GM19455 (cell line): ENCODE results near the gene GPR18.

Source experiments
- ATAC-seq: cut with Tn5 transposase; IDR thresholded peaks from one replicate; pipeline ENCODE4 v1.9.1; 2021; ENCODE audit not compliant: unreplicated experiment

The GPR18 gene, protein sequence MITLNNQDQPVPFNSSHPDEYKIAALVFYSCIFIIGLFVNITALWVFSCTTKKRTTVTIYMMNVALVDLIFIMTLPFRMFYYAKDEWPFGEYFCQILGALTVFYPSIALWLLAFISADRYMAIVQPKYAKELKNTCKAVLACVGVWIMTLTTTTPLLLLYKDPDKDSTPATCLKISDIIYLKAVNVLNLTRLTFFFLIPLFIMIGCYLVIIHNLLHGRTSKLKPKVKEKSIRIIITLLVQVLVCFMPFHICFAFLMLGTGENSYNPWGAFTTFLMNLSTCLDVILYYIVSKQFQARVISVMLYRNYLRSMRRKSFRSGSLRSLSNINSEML

DNA sequence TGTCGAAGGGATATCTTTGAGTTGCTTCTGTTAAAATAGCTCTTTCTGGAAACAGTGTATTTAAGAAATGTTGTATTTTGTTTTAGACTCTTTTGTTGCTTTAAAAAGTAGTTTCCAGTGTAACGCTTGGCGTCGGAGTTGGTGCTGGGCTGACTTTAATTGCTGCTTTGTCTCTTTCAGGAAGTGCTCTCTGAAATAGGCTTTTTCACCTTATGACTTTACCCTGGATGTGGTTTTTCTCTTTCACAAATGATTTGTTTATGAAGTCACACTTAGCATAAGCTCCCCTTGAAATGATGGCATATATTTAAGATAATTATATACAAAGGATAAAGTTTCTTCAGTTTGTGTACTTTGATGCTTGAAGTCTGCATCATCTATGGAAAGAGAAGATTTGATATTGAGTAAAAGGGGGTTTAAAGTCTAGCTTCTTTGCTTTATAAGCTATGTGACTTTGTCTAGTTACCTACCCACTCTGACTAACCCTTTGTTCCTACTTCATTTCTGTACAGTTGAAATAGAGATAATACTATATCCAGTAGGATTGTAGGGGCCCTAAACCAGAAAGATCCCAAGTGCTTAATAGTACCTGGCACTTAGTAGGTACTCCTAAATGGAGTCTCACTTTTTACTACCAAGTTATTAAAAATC, at the start of gene GPR18:
Gene GPR18 (minus strand): TSS at position 170 of the 651 bp plus-strand sequence. CDS start 2,507 bp downstream, outside the sequence.
- ATAC-seq = peak; percentile 78

DNA sequence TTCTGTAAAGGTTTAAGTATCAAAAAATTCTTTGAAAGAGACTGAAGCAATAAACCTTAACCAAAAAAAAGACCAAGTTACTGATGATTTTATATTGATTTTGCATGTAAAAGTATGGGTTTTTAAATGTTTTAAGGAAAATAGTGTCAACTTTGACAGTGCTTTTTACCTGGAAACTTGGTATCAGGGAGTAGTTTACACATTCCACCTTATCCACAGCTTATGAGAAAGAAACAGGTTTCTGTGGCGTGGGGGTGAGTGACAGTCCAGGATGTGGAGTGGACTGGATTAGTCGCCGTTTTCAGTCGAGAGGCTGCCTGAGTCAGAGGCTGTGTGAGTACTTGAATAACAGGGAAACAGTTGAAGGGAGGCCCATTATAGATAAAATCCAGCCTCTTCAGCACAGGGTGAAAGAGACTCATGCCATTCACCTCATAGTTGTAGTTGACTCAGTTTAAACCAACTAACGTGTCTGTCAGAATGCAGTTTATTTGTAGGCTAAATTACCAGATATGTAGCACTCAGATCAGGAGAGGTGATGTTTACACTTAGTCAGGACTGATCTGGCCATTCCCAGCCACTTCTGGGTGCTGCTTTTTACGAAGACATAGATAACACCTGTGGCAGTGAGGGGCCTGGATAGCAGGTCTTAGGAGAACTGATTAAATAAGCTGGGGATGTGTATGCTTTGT, 49.6 kb upstream of the GPR18 start:
- peak; percentile 37 for ATAC-seq

DNA sequence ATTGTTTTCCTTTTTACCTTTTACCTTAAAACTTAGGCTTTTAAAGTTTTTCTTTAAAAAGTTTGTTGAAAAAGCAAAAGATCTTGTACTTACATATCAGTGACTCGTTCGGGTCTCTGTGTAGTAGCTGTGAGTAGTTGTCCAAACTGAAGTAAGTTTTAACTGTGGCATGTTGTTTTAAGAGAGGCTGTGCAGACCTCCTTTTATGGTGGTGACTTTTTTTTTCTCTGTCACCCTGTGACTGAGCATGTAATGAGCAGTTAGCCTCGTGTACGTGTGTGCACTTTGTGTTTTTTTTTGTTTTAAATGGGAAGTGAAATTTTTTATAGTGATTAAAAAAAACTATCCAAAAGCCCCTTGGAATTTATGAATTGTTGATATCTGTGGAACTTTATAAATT, 49.1 kb upstream of the GPR18 start, which contains the start of gene GPR183:
Gene GPR183 (minus strand): TSS at position 153 of the 400 bp plus-strand sequence. CDS start 11,254 bp downstream, outside the sequence.
- peak; percentile 52 for ATAC-seq

DNA sequence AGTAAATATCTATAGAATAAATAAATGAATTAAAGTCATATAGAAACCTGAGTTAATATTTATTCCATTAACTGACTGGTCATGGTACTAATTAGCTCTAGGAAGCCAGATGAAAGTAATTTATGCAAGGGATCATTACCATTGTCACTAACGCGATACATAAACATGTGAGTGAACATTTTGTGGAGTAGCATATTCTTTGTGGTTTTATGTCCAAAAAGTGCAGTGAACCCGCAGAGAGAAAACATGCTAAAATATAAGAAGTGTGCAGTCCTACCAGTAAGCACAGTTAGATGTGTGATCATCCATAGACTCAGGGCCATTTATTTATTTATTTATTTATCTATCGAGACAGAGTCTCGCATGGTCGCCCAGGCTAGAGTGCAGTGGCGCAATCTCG, 47.4 kb upstream of the GPR18 start:
- ATAC-seq = no peak

DNA sequence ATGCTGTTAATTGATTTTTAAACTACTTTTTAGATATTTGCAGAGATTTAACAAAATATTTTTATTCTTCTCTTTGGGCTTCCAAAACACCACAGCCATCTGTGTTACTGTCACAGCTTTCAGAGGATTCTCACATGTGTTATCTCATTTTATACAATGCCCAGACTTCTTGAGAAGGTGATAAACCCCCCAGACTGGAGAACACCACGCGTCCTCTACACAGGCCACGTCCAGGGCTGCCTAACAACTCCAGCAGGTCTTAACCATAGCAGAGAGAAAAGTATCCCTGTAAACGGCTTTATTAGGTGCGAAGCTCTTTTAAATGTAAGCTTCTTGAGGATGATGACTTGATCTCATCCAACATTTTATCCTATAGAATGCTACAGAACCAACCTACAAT, 47.0 kb upstream of the GPR18 start:
- no peak for ATAC-seq

DNA sequence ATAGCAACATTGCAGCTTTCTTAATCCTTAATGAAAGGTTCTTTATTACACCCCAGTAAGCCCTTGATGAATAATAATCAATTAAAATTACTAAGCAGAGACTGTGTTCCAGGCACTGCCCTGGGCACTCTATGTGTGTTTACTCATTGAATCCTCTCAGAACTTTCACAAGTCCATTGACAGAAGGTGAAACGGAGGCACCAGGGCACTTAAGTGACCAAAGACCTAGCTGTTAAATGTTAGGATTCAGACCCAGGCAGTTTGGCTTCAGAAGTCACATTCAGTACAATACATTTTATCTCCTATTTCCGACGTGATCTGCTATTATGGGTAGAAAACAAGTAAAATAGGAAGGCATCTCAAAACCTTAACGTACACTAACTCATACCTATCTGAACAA, 46.4 kb upstream of the GPR18 start:
- ATAC-seq = no peak

DNA sequence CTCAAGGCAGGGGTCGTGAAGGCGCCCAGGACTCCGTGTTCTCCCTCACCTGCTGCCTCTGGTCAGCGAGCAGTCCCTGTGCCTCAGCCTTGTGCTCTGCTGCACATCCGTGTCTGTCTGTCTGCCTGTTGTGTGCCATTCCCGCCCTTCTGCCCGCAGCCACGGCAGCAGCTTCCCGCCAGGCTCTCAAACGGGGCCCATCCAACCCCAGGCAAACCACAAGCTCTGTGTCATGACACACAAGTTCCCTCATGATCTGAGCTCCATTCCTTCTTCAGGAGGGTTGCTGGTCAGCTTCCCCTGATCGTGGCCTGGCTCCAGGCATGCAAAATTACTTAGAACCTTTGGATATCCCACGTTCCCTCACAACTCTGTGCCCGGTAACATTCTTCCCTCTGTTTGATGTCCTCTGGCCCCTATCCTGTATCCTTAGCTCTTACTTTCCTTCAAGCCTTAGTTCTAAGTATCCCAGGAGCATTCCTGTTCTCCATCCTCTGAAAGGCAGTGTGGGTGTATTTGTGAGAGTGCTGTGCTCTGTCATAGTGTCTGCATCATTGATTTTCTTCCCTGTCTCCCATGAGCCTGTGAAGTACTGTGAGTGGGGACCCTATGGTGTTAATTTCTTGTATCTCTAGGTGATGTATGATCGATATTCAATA, 45.8 kb upstream of the GPR18 start:
- no peak for ATAC-seq

DNA sequence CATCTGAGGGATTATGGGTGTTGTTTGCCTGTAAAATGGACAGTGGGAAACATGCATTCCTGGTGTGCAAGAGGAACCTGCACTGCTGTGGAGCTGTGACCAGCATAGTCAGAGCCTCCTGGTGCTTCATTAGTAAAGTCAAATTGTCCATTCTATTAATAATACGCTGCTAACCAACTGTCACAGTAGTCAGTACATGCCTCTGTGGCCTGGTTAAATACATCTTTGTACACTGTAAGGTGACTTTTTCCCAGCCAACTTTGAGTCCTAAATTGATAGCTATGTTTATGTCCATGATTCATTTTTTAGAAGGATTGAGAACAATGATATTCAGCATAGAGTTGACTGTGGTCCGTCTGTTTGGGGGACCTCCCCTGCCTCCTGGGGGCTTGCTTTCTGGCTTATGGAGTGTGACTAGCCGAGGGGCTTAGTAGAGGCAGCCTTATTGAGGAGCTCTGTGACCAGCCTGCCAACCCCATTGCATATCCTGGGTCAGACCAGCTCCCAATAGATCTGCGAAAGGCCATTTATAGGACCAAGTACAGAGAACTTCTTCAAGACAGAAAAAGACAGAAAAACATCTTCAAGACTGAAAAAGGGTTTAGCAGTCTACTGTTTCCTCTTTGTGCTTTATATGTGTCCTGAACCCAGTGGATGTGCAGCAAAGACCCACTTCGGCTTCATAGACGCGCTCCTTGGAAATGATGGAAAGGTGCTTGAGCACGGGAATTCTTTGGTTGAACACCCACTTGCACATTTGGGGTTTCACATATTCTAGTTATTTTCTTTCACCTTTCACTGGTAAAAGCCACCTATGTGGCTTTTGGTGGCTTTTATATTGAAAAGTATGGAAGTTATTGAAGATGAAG, 44.7 kb upstream of the GPR18 start:
- no peak for ATAC-seq

DNA sequence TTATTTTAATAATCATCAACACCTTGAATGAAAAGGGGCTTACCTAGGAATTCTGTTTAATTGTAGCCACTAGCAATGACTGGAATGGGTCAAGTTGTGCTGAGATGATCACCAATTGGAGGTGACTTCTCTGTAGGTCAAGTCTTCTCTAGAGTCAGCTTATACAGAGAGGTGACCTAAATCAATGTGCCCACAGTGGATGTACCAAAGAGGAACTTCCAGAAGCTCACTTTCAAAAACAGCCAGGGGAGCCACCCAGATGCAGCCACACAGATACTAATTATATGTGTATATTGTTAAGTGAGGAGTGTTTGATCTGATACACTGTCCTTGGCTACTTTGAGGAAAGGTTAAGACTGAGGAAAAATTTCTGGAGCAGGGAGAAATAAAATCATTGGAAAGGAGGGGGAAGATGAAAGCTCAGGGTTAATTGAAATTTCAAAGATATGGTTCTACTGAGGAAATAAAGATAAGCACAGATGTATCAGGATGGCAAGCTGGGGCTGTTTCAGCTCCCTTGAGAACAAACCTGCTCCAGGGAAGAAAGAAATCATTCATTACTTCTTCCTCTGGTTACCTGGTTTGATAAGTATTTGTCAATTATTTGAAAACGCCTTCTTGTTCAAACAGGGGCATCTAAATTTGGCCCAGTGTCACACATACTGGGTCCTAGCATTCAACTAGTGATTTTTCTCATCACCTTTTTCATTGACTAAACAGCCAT, 43.9 kb upstream of the GPR18 start:
- no peak for ATAC-seq

DNA sequence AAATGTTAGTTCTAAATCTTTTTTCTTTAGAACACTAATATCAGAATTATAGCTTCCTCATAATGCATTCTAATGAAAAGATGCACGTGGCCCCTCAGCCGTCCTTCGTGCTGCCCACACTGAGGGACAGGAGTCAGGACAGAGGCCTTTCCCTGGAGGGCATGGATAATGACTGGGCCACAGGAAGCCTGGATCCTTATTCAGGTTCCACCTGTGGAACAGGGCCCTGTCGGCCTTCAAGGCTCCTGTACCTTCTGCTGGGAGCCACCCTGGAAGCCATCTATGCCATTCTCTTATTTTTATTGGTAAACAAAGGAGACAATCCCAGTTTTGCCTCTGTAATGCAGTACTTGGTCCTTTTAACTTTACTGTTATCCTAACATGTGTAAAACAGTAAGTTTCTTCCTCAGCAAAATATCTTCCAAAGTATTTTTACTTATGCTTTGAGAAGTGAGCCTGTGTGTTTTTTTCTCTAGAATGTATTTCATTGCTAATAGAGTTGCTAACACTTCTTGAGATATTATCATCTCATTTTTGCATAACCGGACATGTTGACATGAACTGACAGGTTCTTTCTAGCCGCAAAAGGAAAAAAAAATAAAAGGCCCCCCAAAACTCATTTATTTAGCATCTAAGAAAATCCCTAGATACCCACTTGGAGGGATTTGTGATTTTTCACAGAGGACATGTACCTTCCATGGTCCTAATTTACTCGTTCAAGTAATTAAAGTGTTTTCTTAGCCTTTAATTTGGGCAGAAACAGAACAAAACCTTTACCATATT, 43.1 kb upstream of the GPR18 start:
- ATAC-seq = no peak

DNA sequence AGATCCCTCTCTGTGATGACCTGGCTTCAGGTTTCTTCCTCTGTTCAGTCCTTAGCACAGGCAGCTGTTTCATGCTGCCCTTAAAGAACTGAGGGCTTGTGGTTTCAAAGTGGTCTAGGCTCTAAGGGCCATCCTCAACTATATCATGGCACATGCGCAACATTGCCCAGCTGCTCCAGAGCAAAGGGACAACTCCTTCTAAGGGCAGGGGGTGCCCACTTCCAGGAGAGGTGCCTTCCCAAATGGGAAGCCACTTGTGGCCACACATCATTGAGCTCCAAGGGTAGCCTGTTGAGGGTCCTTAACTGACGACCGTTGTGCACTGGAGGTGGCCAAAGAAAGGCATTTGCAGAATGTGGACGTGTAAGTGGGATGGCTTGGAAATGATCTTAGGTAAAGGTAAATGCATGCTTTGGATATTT, 41.8 kb upstream of the GPR18 start:
- no peak for ATAC-seq

DNA sequence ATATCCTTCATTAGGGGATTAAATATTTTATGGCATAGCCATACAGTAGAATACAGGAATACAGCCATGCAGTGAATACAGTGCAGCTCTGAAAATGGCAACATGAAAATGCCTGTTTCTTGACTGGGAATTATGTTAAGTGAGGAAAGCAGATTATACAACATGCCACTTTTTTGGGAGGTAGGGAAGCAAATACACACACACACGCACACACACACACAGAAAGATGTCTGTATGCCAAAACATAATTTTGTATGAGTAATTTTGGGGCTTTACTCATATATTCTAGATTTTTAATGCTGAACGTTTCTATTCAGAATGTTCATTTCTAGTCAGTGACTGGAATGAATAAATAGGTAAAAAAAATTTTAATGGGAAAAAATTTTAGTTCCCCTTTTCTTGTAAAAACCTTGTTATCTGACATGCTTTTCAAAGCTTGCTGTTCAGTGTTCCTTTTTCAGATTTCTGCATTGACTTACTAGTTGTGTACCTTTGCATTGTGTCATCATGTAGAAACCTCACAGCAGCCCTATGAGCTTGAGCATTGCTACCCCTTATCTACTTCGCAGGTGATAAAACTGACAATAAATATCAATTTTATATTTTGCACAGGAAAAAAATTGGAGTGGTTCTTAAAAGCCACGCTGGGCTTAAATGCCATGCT, 41.2 kb upstream of the GPR18 start:
- no peak for ATAC-seq

DNA sequence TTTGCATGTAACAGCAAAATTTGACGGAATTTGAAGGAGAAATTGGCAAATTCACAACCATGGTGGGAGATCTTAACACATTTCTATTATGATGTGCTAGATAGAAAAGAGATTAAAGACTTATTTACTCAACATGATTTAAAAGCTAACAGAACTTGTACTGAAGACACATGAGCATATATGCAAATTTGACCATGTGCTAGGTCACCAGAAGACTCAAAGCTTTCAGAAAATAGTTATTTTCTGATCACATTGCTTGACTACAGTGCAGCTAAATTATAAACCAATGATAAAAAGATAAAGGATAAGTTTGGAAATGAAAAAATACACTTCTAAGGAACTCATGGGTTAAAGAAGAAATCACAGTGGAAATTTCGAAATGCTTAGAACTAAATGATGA, 39.9 kb upstream of the GPR18 start:
- no peak for ATAC-seq

DNA sequence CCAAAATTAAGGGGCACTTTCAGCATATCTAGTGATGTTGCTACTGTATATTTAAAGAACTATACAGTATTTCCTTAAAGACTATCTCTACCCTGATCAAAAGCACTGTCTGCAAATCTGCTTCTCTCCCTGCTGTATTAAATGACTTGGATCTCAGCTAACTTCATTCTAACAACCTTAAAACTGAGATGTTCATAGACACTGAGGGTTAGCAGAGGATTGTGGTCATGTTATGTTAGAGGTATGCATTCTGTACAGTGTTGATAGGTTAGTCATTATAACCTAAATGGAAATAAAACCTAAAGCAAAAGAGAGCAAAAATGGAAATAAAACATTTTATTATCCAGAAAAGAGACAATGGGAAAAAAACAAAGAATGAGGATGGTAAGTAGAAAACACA, 39.2 kb upstream of the GPR18 start:
- no peak for ATAC-seq

DNA sequence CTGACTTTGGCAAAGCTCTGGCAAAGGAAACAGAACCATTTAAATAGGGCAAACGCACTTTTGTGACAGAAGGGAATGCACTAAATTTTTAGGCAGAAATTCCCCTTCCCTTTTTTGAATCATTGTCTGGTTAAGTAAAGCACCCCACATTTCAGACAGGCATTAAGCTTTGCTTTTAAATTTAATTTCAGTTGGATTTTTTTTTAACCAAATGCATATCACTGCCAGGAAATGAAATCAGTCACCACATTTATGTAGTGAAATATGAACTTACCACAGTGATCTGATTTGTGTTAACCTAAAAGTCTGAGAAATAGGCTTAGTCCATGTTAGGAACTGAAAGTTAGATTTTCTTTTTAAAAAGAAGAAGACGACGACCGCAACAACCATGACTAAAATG, 38.2 kb upstream of the GPR18 start:
- no peak for ATAC-seq

DNA sequence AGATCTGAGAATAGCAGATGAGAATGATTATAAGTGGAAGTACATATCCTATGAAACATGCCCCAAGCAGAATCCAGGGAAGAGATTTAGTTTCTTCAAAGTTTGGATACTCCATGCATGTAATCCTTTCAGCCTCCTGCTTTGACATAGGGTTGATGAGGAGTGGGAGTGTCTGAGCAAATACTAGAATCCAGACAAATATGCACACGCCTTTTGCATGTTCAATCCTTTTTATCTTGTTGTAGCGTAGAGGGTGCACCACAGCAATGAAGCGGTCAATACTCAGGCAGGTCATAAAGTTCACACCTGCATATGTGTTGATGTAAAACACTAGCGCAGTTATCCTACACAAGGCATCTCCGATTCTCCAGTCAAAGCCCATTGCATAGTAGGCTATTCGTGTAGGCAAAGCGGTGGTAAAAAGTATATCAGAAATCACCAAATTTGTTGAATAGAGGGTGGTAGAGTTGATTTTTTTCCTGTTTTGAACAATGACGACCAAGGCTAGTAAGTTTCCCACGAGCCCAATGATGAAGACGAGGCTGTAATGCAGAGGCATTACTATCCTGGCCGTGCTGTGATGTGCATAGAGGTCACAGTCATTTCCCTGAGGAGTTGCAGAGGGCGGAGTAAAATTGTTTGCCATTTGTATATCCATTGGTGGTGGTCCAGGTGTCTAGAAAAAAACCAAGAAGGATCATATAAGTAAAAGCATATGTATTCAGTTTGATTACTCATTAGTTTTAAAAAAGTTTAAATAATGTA, 37.5 kb upstream of the GPR18 start:
- ATAC-seq = no peak

DNA sequence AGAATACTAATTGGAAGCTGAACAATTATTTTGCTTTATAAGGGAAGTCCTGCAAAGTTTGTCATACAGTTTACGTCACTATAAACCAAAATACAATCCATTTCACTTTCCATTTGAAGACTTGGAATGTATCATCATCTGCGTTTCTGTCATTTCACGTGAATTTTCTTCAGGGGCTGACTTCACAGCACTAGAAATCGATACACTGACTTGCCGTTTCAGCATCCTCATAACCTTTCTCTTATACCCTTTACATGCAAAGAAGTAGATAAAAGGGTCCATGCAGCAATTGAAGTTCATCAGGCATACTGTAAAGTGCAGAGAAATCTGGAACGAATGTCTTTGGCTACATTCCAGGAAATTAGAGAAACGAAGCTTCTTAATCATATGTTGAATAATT, 36.8 kb upstream of the GPR18 start:
- no peak for ATAC-seq

DNA sequence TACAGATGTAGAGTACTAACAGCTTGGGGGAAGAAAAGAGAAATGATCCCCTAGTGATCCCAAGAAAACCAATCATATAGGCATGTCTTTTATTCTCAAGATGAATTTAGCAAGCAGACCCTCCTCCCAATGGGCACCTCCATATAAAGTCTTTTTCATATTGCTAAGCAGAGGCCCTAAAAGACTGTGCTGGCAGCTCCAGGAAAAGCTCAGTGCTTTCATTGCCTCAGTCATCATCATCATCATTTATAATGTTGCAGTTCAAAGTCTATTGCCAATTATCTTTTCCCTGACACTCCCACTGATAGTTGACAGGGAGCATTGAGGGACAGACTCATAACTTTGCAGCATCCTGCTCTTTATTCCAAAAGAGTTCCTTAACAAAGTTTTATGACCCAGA, 36.0 kb upstream of the GPR18 start:
- ATAC-seq = no peak
